GM13976 (cell line): ENCODE measurements around the gene LMO7.
"Not testable (repeated sequence)": the region's sequence is repeated elsewhere in the genome, so short reads cannot be mapped to it uniquely, and the experiment has no call there.

Experiments used
- DNase-seq: peaks from one replicate; pipeline ENCODE4 v3.0.0; 2012; ENCODE audit warnings: low spot score
- in situ Hi-C: fragments of 300-500 bp; cut with MboI; formaldehyde crosslinking; loops from one replicate; pipeline ENCODE4 v1.12.0; 2022; ENCODE audit warnings: low sequenced_read_pairs, mixed read lengths, inconsistent platforms; ENCODE audit not compliant: unreplicated experiment
- TF ChIP-seq, protein P1 (sequence below): IDR thresholded peaks from 2 replicates; pipeline ENCODE4 v1.5.1; 2012; ENCODE audit warnings: borderline replicate concordance, mild to moderate bottlenecking; ENCODE audit not compliant: insufficient read depth; ENCODE audit errors: extremely low read depth, missing control alignments, control extremely low read depth

The LMO7 gene

GRCh38 chr13:75788481-75788981 is 152.4 kb downstream of the LMO7 start:
- TF ChIP-seq, protein P1, sequence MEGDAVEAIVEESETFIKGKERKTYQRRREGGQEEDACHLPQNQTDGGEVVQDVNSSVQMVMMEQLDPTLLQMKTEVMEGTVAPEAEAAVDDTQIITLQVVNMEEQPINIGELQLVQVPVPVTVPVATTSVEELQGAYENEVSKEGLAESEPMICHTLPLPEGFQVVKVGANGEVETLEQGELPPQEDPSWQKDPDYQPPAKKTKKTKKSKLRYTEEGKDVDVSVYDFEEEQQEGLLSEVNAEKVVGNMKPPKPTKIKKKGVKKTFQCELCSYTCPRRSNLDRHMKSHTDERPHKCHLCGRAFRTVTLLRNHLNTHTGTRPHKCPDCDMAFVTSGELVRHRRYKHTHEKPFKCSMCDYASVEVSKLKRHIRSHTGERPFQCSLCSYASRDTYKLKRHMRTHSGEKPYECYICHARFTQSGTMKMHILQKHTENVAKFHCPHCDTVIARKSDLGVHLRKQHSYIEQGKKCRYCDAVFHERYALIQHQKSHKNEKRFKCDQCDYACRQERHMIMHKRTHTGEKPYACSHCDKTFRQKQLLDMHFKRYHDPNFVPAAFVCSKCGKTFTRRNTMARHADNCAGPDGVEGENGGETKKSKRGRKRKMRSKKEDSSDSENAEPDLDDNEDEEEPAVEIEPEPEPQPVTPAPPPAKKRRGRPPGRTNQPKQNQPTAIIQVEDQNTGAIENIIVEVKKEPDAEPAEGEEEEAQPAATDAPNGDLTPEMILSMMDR = no peak
- no peak for DNase-seq
- in situ Hi-C loops = no loop called here

GRCh38 chr13:75789451-75790197 is 153.5 kb downstream of the LMO7 start:
- no peak for DNase-seq
- TF ChIP-seq, protein P1 = no peak
- in situ Hi-C loops = no loop called here

GRCh38 chr13:75790198-75790970 is 154.3 kb downstream of the LMO7 start:
- in situ Hi-C loops = no loop called here
- TF ChIP-seq, protein P1 = no peak
- no peak for DNase-seq

DNA sequence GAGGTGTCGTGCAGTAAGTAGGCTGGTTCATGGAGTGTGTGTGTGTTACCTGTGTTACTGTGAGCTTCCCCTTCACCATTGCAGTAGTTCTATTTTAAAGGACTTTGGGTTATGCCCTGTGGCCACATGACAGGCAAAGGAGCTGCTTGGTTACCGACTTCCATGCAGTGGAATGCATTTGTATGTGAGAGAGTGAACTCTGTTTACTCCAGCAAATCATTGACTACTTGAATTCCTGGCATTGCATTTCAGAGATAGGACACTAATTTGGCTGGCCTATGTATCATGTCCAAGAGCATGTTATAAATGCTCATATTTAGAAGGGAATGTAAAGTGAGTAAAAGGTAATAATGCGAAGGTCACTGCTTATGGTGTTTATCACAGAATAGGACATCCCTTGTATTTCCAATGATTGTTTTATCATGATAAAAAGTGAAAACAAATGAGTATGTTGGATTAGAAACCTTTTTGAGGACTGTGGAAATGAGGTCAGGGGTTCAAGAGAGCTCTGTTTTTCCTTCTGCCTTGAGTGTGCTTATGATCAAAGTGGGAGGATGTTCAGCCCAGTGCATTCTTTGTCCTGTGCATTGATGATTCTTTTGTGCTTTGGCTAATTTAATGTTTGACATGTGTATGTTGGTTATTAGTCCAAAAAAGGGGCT is 156.5 kb downstream of the LMO7 start:
- in situ Hi-C loops = no loop called here
- no peak for DNase-seq
- TF ChIP-seq, protein P1 = no peak

GRCh38 chr13:75793188-75793567 is 157.0 kb downstream of the LMO7 start:
- DNase-seq, in situ Hi-C loops: not testable (repeated sequence)

DNA sequence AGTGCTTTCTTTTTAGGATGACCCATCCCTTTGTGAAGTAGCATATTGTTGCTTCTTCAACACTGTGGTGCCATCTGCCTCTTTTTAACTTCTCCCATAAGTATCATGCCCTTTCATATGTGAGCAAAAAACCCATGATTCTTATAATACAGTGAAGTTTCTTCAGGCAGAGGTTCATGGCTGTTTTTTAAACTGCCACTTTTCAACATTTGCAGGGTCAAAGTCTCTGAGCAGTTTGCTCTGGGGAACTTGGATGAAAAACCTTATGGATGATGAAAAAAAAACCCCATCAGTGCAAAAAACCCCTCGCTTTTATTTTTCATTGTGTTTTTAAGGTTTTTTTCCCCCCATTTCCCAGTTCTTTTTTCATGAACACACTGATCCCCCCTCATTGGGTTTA is 158.5 kb downstream of the LMO7 start:
- in situ Hi-C loops = no loop called here
- DNase-seq = no peak
- TF ChIP-seq, protein P1 = no peak
